ENCODE results near the gene TIMP1. TPM values are rescaled to one million over a fixed set of nuclear protein-coding genes. Genes with fewer than 3 reads are reported as not detected.

The TIMP1 gene
- total and polyA plus RNA-seq, 10 of the 15 experiments (the other 5 are each of a cell fraction or from before 2014, with no cell fraction given): 101 to 341 (median 134) TPM

DNA sequence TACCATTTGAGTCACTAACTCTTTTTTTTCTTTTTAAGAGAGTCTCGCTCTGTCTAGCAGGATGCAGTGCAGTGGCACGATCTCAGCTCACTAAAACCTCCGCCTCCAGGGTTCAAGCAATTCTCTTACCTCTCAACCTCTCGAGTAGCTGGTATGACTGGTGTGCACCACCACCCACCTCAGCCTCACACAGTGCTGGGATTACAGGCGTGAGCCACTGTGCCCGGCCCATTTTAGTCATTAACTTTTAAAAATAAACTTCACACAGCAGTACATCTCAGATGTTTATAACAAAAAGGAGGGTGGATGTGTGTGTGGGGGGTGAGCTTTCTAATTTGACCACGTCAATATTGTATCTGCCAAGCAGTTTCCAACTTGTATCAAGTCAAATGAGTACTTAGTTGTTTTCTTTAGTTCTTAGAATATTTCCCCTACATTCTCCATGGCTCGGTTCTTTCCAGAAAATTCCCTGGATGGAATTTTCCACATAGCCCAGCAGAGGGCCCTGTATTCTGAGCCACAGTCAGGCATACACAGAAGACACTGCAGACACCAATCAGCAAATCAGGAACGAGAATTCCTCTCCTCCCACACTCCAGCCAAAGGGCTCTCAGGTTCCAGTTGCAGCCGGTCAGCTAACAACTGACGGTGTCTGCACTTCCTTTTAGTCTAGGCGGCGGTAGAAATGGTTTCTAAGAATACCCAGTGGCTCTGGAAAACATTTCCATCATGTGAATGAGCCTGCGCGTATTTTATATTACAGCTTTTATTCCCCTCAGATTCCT lies 41.3 kb upstream of the TIMP1 start (continued):
- no peak for TF ChIP-seq SUZ12 (IDR thresholded peaks at IDR 0.05; ENCODE audit: unreplicated experiment)
- no peak for TF ChIP-seq EZH2 (IDR thresholded peaks at IDR 0.05; ENCODE audit: borderline replicate concordance, control insufficient read depth, low read depth, low read length)
- no peak for TF ChIP-seq YY1 (IDR thresholded peaks at IDR 0.05; ENCODE audit: low read depth, low read length)
- TF ChIP-seq RBBP5 (conservative IDR thresholded peaks at IDR 0.05): no peak
- no peak for TF ChIP-seq RFX5 (IDR thresholded peaks at IDR 0.05; ENCODE audit: low read depth, low read length)
- no peak for TF ChIP-seq ZSCAN29 (IDR thresholded peaks at IDR 0.05)

DNA sequence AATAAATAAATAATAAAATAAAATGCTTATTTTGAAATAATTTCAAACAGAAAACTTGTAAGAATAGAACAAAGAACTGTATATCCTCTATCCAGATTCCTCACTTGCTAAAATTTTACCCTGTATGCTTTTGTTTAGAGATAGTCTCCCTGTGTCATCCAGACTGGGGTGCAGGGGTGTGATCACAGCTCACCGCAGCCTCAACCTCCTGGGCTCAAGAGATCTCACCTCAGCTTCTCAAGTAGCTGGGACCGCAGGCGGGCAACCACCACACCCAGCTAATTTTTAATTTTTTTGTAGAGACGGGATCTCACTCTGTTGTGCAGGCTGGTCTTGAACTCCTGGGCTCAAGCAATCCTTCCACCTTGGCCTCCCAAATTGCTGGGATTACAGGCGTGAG lies 38.7 kb upstream of the TIMP1 start:
- SMC1A ChIA-PET (ENCODE audit: uncharacterized antibody, unreplicated experiment): no interaction called here
- POLR2A ChIA-PET: no interaction called here
- CTCF ChIA-PET: interaction anchor here (1.1 kb wide), 1 partner anchor 20 kb away, joined by 4 read pairs; no protein-coding TSS in a partner anchor
- TF ChIP-seq SREBF1 (IDR thresholded peaks at IDR 0.05; ENCODE audit: low read length): no peak
- no peak for TF ChIP-seq GATAD2B (conservative IDR thresholded peaks at IDR 0.05; ENCODE audit: low read depth)
- no peak for TF ChIP-seq NR2C1 (IDR thresholded peaks at IDR 0.05)
- TF ChIP-seq, protein P1, sequence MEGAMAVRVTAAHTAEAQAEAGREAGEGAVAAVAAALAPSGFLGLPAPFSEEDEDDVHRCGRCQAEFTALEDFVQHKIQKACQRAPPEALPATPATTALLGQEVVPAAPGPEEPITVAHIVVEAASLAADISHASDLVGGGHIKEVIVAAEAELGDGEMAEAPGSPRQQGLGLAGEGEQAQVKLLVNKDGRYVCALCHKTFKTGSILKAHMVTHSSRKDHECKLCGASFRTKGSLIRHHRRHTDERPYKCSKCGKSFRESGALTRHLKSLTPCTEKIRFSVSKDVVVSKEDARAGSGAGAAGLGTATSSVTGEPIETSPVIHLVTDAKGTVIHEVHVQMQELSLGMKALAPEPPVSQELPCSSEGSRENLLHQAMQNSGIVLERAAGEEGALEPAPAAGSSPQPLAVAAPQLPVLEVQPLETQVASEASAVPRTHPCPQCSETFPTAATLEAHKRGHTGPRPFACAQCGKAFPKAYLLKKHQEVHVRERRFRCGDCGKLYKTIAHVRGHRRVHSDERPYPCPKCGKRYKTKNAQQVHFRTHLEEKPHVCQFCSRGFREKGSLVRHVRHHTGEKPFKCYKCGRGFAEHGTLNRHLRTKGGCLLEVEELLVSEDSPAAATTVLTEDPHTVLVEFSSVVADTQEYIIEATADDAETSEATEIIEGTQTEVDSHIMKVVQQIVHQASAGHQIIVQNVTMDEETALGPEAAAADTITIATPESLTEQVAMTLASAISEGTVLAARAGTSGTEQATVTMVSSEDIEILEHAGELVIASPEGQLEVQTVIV (IDR thresholded peaks at IDR 0.05; ENCODE audit: borderline replicate concordance, partially characterized antibody): no peak
- no peak for TF ChIP-seq YY1 (IDR thresholded peaks at IDR 0.05; ENCODE audit: low read depth, low read length)
- TF ChIP-seq NFYB (IDR thresholded peaks at IDR 0.05; ENCODE audit: insufficient read depth, low read depth, low read length): no peak
- TF ChIP-seq RFX5 (IDR thresholded peaks at IDR 0.05; ENCODE audit: low read depth, low read length): no peak
- TF ChIP-seq POLR2A (IDR thresholded peaks at IDR 0.05; ENCODE audit: low read depth, low read length): no peak
- TF ChIP-seq CBFB (IDR thresholded peaks at IDR 0.05; ENCODE audit: low read depth): no peak
- no peak for TF ChIP-seq RELA (IDR thresholded peaks at IDR 0.05; ENCODE audit: borderline replicate concordance, partially characterized antibody)
- TF ChIP-seq MEF2A (IDR thresholded peaks at IDR 0.05; ENCODE audit: insufficient read depth, low read depth, low read length): no peak
- TF ChIP-seq, protein P2, sequence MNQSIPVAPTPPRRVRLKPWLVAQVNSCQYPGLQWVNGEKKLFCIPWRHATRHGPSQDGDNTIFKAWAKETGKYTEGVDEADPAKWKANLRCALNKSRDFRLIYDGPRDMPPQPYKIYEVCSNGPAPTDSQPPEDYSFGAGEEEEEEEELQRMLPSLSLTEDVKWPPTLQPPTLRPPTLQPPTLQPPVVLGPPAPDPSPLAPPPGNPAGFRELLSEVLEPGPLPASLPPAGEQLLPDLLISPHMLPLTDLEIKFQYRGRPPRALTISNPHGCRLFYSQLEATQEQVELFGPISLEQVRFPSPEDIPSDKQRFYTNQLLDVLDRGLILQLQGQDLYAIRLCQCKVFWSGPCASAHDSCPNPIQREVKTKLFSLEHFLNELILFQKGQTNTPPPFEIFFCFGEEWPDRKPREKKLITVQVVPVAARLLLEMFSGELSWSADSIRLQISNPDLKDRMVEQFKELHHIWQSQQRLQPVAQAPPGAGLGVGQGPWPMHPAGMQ (IDR thresholded peaks at IDR 0.05; ENCODE audit: borderline replicate concordance): no peak
- TF ChIP-seq SIX5 (IDR thresholded peaks at IDR 0.05; ENCODE audit: low read depth, low read length, severe bottlenecking): no peak
- TF ChIP-seq IKZF1 (conservative IDR thresholded peaks at IDR 0.05): no peak
- no peak for TF ChIP-seq ZNF217 (IDR thresholded peaks at IDR 0.05)
- no peak for TF ChIP-seq TCF7 (IDR thresholded peaks at IDR 0.05; ENCODE audit: borderline replicate concordance)

More for the DNA sequence above, 38.7 kb upstream of the TIMP1 start:
- ATAC-seq: no peak
- no peaks in the 10 kb centered on the region for H3K79me2 ChIP-seq (ENCODE audit: control insufficient read depth, insufficient read depth, low read length)
- no peak overlapping the region for H3K4me3 ChIP-seq
- no peak for FAIRE-seq
- no peaks in the 10 kb centered on the region for H4K20me1 ChIP-seq (ENCODE audit: control insufficient read depth, insufficient read depth)
- H3K4me2 ChIP-seq (ENCODE audit: control insufficient read depth, insufficient read depth): no peak overlapping the region
- no TSS peak for BruUV-seq (replicated peaks)
- no peak for DNase-seq (ENCODE audit: low read depth, low spot score)
- H3K9me3 ChIP-seq (replicated peaks; ENCODE audit: control insufficient read depth, insufficient read depth, low read length): no peaks in the 10 kb centered on the region
- no peaks in the 10 kb centered on the region for H3K27me3 ChIP-seq (replicated peaks in 1 of 2; ENCODE audit: control insufficient read depth in 2 of 2, insufficient read depth in 2 of 2, low read length in 1 of 2)
- H3K36me3 ChIP-seq (ENCODE audit: control insufficient read depth in 2 of 2, insufficient read depth in 2 of 2, low read length in 1 of 2): no peaks in the 10 kb centered on the region
- intact Hi-C loops (cut with micrococcal nuclease; ENCODE audit: unreplicated experiment) (no loop called here), in situ Hi-C loops (cut with MboI) (no loop called here)
- no peak overlapping the region for H3K9ac ChIP-seq (ENCODE audit: control insufficient read depth, insufficient read depth, low read length)
- 86% methylated on average over 5 of the region's 5 CpGs for WGBS (ENCODE audit: insufficient coverage, insufficient replicate concordance, low lambda C conversion rate, missing lambda C conversion rate)
- H2AFZ ChIP-seq (ENCODE audit: control insufficient read depth, low read depth, low read length): no peak overlapping the region
- no peaks in the 10 kb centered on the region for H3K4me1 ChIP-seq (ENCODE audit: control insufficient read depth, insufficient read depth, low read length)
- RAD21 ChIA-PET (ENCODE audit: unreplicated experiment): no interaction called here
- no peak overlapping the region for H3K27ac ChIP-seq (ENCODE audit: control insufficient read depth, insufficient read depth)

All from GM12878 (cell line).